HL-60 (cell line): Measurements from ENCODE around the gene CD4.
A peak's percentile ranks its signal among the peaks of the same experiment; 100 is the strongest.

Experiments used
- CTCF ChIP-seq: IDR thresholded peaks from one replicate; pipeline ENCODE4 v1.5.1; 2011; ENCODE audit warnings: low read length, control low read depth, inconsistent platforms; ENCODE audit not compliant: insufficient read depth
- POLR2AphosphoS5 ChIP-seq: IDR thresholded peaks from 2 replicates; pipeline ENCODE4 v1.6.1; 2012; ENCODE audit warnings: low read depth
- REST ChIP-seq: IDR thresholded peaks from 2 replicates; pipeline ENCODE4 v1.6.1; 2012; ENCODE audit warnings: low read depth; ENCODE audit not compliant: insufficient replicate concordance

GRCh38 chr12:6778574-6779550, 10.5 kb upstream of the CD4 start:
- peak; percentile 88 for TF ChIP-seq CTCF
- peak; percentile 47 for TF ChIP-seq POLR2AphosphoS5
- TF ChIP-seq REST: peak; percentile 51
